Measurements from ENCODE around the gene SYTL2.

DNA sequence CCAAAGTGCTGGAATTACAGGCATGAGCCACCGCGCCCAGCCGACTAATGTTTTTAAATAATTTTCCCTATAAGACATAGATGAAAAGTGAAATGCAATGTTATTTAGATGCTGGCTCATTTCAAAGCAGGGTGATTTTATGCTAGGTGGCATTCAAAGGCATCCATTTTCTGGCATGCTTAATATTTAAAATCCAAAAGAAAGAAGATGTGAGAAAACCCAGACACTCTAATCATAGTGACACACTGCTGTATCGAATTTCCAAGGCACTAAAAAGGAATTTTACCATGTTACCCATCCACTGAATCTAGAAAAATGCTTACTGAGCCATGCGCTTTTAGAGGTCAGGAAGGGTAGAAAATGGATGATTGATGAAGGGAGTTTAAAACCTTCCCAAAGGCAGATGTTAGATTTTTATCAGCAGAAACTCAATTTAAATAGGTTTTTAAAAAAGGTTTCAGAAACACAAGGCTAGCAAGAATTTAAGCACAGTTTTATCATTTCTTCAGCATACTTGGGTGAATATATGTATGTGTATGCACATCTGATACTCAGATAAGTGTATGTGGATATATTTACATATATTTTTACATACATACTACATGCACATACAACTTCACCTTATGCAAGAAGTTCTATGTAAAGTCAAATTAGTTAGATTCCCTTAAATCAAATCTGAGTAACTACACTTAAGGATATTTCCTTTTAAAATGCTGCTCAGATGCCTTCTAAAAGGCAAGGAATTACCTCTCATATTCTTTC is 100.8 kb downstream of the SYTL2 start:
- TF ChIP-seq, protein P1, sequence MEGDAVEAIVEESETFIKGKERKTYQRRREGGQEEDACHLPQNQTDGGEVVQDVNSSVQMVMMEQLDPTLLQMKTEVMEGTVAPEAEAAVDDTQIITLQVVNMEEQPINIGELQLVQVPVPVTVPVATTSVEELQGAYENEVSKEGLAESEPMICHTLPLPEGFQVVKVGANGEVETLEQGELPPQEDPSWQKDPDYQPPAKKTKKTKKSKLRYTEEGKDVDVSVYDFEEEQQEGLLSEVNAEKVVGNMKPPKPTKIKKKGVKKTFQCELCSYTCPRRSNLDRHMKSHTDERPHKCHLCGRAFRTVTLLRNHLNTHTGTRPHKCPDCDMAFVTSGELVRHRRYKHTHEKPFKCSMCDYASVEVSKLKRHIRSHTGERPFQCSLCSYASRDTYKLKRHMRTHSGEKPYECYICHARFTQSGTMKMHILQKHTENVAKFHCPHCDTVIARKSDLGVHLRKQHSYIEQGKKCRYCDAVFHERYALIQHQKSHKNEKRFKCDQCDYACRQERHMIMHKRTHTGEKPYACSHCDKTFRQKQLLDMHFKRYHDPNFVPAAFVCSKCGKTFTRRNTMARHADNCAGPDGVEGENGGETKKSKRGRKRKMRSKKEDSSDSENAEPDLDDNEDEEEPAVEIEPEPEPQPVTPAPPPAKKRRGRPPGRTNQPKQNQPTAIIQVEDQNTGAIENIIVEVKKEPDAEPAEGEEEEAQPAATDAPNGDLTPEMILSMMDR (IDR thresholded peaks at IDR 0.05): no peak
- no peak for TF ChIP-seq POLR2A (IDR thresholded peaks at IDR 0.05)

All from adrenal gland (tissue), 5 donors.